ENCODE measurements around the gene DSC1. TPM values are rescaled to one million over a fixed set of nuclear protein-coding genes. Genes with fewer than 3 reads are reported as not detected.

DSC1 gene
- total RNA-seq, 4 donors from 2014 or later, result 0.35 TPM; not detected in 3

DNA sequence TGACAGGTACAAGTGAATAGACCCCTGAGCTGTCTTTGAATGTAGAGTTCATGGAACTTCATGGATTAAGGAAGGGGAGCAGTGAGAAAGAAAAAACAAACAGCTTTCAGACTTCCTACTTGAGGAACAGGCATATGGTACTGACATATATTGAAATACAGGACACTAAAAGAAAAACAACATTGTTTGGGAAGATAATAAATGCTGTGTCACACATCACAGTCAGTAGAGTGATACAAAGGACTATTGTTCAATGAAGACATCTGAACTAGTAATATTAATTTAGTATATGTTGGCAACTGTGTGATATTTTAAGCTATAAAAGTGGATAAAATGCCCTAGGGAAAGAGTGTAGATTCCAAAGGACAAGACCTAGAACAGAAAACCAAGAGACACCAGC lies 63.8 kb downstream of the DSC1 start:
- H3K27ac ChIP-seq, result peak overlapping the region in 3 of 4 donors; percentile 95 to 99 (median 96)
- peak overlapping the region in 2 of 4 donors; percentile 61 to 91 for H3K4me3 ChIP-seq
- TF ChIP-seq POLR2A (IDR thresholded peaks at IDR 0.05), result no peak
- no peak for TF ChIP-seq CTCF (IDR thresholded peaks at IDR 0.05)

GRCh38 chr18:31097666-31098065 lies 65.0 kb downstream of the DSC1 start:
- no peaks in the 10 kb centered on the region for H3K27me3 ChIP-seq
- no peak overlapping the region for H3K4me3 ChIP-seq
- peaks cover 0 to 4% (median 0%) of the 10 kb centered on the region in 3 donors for H3K36me3 ChIP-seq
- no peak overlapping the region for H3K27ac ChIP-seq
- peak in 1 of 3 donors; percentile 54 for DNase-seq
- H3K4me1 ChIP-seq, result peaks cover 0 to 3% (median 0%) of the 10 kb centered on the region in 4 donors
- TF ChIP-seq POLR2A (IDR thresholded peaks at IDR 0.05) (no peak), CTCF (IDR thresholded peaks at IDR 0.05) (no peak)
- H3K9me3 ChIP-seq, result peaks cover 0 to 5% (median 0%) of the 10 kb centered on the region in 4 donors

More for the DNA sequence above, 63.8 kb downstream of the DSC1 start:
- Histone ChIP-seq H3K4me1 (peaks cover 0 to 3% (median 0%) of the 10 kb centered on the region in 4 donors), H3K27me3 (no peaks in the 10 kb centered on the region), H3K9me3 (peaks cover 0 to 5% (median 0%) of the 10 kb centered on the region in 4 donors), H3K36me3 (no peaks in the 10 kb centered on the region)
- no peak for DNase-seq

DNA sequence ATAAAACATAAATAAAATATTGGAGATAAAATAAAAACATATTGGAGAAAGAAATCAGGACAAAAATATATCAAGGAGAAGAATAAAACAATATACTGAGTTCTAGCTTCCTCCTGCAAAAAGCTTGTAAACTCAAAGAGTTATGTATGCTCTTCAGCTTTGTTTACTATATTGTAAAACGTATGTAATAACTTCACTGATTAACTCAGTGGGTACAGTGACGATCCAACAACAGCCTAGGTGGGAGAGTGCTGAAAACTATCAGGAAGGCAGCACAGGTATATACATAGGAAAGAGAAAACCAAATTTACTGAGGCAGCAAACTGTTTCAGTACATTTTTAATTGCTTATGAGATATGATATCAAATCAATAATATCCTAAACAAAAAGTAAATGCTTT lies 68.8 kb downstream of the DSC1 start:
- H3K4me3 ChIP-seq, result no peak overlapping the region
- DNase-seq, result no peak
- TF ChIP-seq CTCF (IDR thresholded peaks at IDR 0.05) (no peak), POLR2A (IDR thresholded peaks at IDR 0.05) (no peak)
- H3K27me3 ChIP-seq, result no peaks in the 10 kb centered on the region
- H3K27ac ChIP-seq, result no peak overlapping the region
- H3K4me1 ChIP-seq, result peaks cover 0 to 3% (median 0%) of the 10 kb centered on the region in 4 donors
- no peaks in the 10 kb centered on the region for H3K9me3 ChIP-seq
- peaks cover 0 to 22% (median 0%) of the 10 kb centered on the region in 3 donors for H3K36me3 ChIP-seq

GRCh38 chr18:31093294-31093693 lies 69.4 kb downstream of the DSC1 start:
- Histone ChIP-seq H3K4me1 (peaks cover 0 to under 1% (median 0%) of the 10 kb centered on the region in 4 donors), H3K36me3 (peaks cover 0 to 27% (median 0%) of the 10 kb centered on the region in 3 donors), H3K9me3 (no peaks in the 10 kb centered on the region), H3K27ac (no peak overlapping the region), H3K4me3 (no peak overlapping the region), H3K27me3 (no peaks in the 10 kb centered on the region)
- no peak for DNase-seq
- TF ChIP-seq CTCF (IDR thresholded peaks at IDR 0.05) (no peak), POLR2A (IDR thresholded peaks at IDR 0.05) (no peak)

GRCh38 chr18:31091350-31091749 lies 71.3 kb downstream of the DSC1 start:
- H3K4me3 ChIP-seq, result no peak overlapping the region
- DNase-seq, result no peak
- H3K36me3 ChIP-seq, result peaks cover 0 to 39% (median 0%) of the 10 kb centered on the region in 3 donors
- no peaks in the 10 kb centered on the region for H3K27me3 ChIP-seq
- no peaks in the 10 kb centered on the region for H3K4me1 ChIP-seq
- TF ChIP-seq POLR2A (IDR thresholded peaks at IDR 0.05) (no peak), CTCF (IDR thresholded peaks at IDR 0.05) (no peak)
- H3K27ac ChIP-seq, result no peak overlapping the region
- no peaks in the 10 kb centered on the region for H3K9me3 ChIP-seq

GRCh38 chr18:31088532-31088931 lies 74.1 kb downstream of the DSC1 start:
- H3K36me3 ChIP-seq, result peaks cover 0 to 47% (median 0%) of the 10 kb centered on the region in 3 donors
- no peak overlapping the region for H3K4me3 ChIP-seq
- no peak for TF ChIP-seq CTCF (IDR thresholded peaks at IDR 0.05)
- TF ChIP-seq POLR2A (IDR thresholded peaks at IDR 0.05), result no peak
- no peak overlapping the region for H3K27ac ChIP-seq
- no peaks in the 10 kb centered on the region for H3K27me3 ChIP-seq
- no peaks in the 10 kb centered on the region for H3K9me3 ChIP-seq
- DNase-seq, result no peak
- H3K4me1 ChIP-seq, result no peaks in the 10 kb centered on the region

Measured in Peyer's patch (tissue), 4 donors.